GM12865 (cell line): ENCODE measurements around the gene RAD23A.
"Not testable (repeated sequence)": the region's sequence is repeated elsewhere in the genome, so short reads cannot be mapped to it uniquely, and the experiment has no call there.

Source experiments
- DNase-seq: peaks from one replicate; pipeline ENCODE4 v3.0.0; 2010; ENCODE audit warnings: low read depth
- H3K4me3 ChIP-seq: 2 replicates; pipeline ENCODE4 v1.5.1; 2011; ENCODE audit warnings: mild to moderate bottlenecking, low read depth, low read length, control low read depth
- CTCF ChIP-seq: IDR thresholded peaks from 2 replicates; pipeline ENCODE4 v1.5.1; 2011; ENCODE audit warnings: low read length, control low read depth, low read depth, inconsistent platforms; ENCODE audit not compliant: insufficient read depth; ENCODE audit errors: missing control alignments

Gene RAD23A

GRCh38 chr19:12956446-12957388 lies 11.1 kb downstream of the RAD23A start, which contains the start of gene GADD45GIP1:
TSS of gene GADD45GIP1 (minus strand) at chr19:12957223. CDS start at chr19:12957212, 11 bp downstream.
- peak; percentile 92 for DNase-seq
- TF ChIP-seq CTCF = no peak
- H3K4me3 ChIP-seq = peak within 1 kb of the TSS; percentile 82

GRCh38 chr19:12957389-12957952 lies 11.8 kb downstream of the RAD23A start:
- peak overlapping the region; percentile 82 for H3K4me3 ChIP-seq

GRCh38 chr19:12959481-12959880 lies 13.8 kb downstream of the RAD23A start:
- no peak for TF ChIP-seq CTCF
- no peak overlapping the region for H3K4me3 ChIP-seq
- DNase-seq = no peak

More at GRCh38 chr19:12957389-12957952, 11.8 kb downstream of the RAD23A start:
- DNase-seq = not testable (repeated sequence)

GRCh38 chr19:12965017-12965811 lies 19.6 kb downstream of the RAD23A start:
- DNase-seq = peak; percentile 83
- H3K4me3 ChIP-seq = peak overlapping the region; percentile 34
- peak; percentile 99 for TF ChIP-seq CTCF

- no peak for TF ChIP-seq CTCF
- no peak overlapping the region for H3K4me3 ChIP-seq
- no peak for DNase-seq
Measured at GRCh38 chr19:12965812-12966135, 20.1 kb downstream of the RAD23A start.

GRCh38 chr19:12967907-12968306 lies 22.2 kb downstream of the RAD23A start:
- TF ChIP-seq CTCF = no peak
- no peak overlapping the region for H3K4me3 ChIP-seq
- DNase-seq = no peak
